Measurements from ENCODE around the gene HECA. TPM values are rescaled to one million over a fixed set of nuclear protein-coding genes. Genes with fewer than 3 reads are reported as not detected.

HECA gene
- total RNA-seq, 1 experiment from 2014 or later = 10.7 TPM

GRCh38 chr6:139152892-139153271, 18.0 kb downstream of the HECA start:
- Histone ChIP-seq H3K4me2 (ENCODE audit: low read length) (no peak overlapping the region), H3K9me3 (ENCODE audit: control insufficient read depth in 1 of 2, insufficient read depth in 1 of 2, low read depth in 1 of 2, low read length in 2 of 2) (no peaks in the 10 kb centered on the region), H3K27me3 (ENCODE audit: insufficient read depth, low read length) (no peaks in the 10 kb centered on the region), H2AFZ (ENCODE audit: low read depth, low read length, poor library complexity, severe bottlenecking) (no peak overlapping the region), H3K4me1 (ENCODE audit: control insufficient read depth in 1 of 2, insufficient read depth in 2 of 2, low read length in 2 of 2) (no peaks in the 10 kb centered on the region), H3K36me3 (ENCODE audit: control insufficient read depth in 1 of 2, insufficient read depth in 2 of 2, low read length in 2 of 2) (no peaks in the 10 kb centered on the region), H3K9ac (ENCODE audit: low read length) (no peak overlapping the region), H3K79me2 (ENCODE audit: insufficient read depth, low read length) (no peaks in the 10 kb centered on the region), H3K9me2 (ENCODE audit: insufficient read depth) (no peaks in the 10 kb centered on the region), H3K27ac (ENCODE audit: low read depth, low read length) (no peak overlapping the region), H4K20me1 (ENCODE audit: insufficient read depth) (no peaks in the 10 kb centered on the region), H3K4me3 (replicated peaks in 1 of 2; ENCODE audit: low read depth in 1 of 2, low read length in 2 of 2) (no peak overlapping the region)
- ChIA-PET POLR2A (no interaction called here), CTCF (interaction anchor here (0.6 kb wide), 1 partner anchor 13 kb away, joined by 3 read pairs; no protein-coding TSS in a partner anchor), RAD21 (ENCODE audit: low non-redundant PET in 1 of 2, low total read pairs in 2 of 2, uncharacterized antibody in 2 of 2, unreplicated experiment in 2 of 2) (no interaction called here)
- ATAC-seq (no peak), DNase-seq (ENCODE audit: low read depth, low spot score) (no peak)
- TF ChIP-seq REST (IDR thresholded peaks at IDR 0.05; ENCODE audit: low read depth) (no peak), SIN3A (IDR thresholded peaks at IDR 0.05; ENCODE audit: low read depth) (no peak), EZH2phosphoT487 (IDR thresholded peaks at IDR 0.05; ENCODE audit: borderline replicate concordance) (no peak), POLR2A (IDR thresholded peaks at IDR 0.05; ENCODE audit: borderline replicate concordance, extremely low read depth, insufficient read depth, insufficient read length) (no peak), EZH2 (IDR thresholded peaks at IDR 0.05) (no peak), ZBTB33 (IDR thresholded peaks at IDR 0.05; ENCODE audit: extremely low read depth, insufficient replicate concordance, low read length) (no peak), YY1 (IDR thresholded peaks at IDR 0.05; ENCODE audit: extremely low read depth, insufficient replicate concordance, low read depth, low read length) (no peak), SP1 (IDR thresholded peaks at IDR 0.05; ENCODE audit: low read depth) (no peak)
- intact Hi-C loops (cut with micrococcal nuclease) = no loop called here
- BruUV-seq (replicated peaks) = no TSS peak

Data from HCT116 (cell line).